GM12891 (cell line): ENCODE data around the gene ZNF792.
"Not testable (repeated sequence)": the region's sequence is repeated elsewhere in the genome, so short reads cannot be mapped to it uniquely, and the experiment has no call there.

Source experiments
- POLR2A ChIP-seq: IDR thresholded peaks from 2 replicates; pipeline ENCODE4 v1.6.1; 2011; ENCODE audit warnings: low read depth, low read length, control low read depth
- POLR2AphosphoS5 ChIP-seq: IDR thresholded peaks from 2 replicates; pipeline ENCODE4 v1.6.1; 2011; ENCODE audit warnings: low read depth, low read length, control low read depth
- SPI1 ChIP-seq: IDR thresholded peaks from 2 replicates; pipeline ENCODE4 v1.6.1; 2011; ENCODE audit warnings: low read depth, low read length, control low read depth
- TAF1 ChIP-seq: IDR thresholded peaks from 2 replicates; pipeline ENCODE4 v1.6.1; 2011; ENCODE audit warnings: low read depth, low read length, control low read depth

DNA sequence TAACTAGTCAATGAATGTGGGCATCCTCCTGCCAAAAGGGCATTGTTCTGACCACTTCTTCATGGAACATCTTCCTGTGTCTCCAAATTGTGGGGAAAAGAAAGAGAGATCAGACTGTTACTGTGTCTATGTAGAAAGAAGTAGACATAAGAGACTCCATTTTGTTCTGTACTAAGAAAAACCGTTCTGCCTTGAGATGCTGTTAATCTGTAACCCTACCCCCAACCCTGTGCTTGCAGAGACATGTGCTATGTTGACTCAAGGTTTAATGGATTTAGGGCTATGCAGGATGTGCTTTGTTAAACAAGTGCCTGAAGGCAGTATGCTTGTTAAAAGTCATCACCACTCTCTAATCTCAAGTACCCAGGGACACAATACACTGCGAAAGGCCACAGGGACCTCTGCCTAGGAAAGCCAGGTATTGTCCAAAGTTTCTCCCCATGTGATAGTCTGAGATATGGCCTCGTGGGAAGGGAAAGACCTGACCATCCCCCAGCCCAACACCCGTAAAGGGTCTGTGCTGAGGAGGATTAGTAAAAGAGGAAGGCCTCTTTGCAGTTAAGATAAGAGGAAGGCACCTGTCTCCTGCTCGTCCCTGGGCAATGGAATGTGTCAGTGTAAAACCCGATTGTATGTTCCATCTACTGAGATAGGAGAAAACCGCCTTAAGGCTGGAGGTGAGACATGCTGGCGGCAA lies 43.8 kb downstream of the ZNF792 start:
- TF ChIP-seq POLR2A, POLR2AphosphoS5, TAF1, SPI1: not testable (repeated sequence)
